ENCODE data around the gene B4GALNT3.

The B4GALNT3 gene

GRCh38 chr12:496736-497135 is 37.0 kb downstream of the B4GALNT3 start:
- DNase-seq (ENCODE audit: low read depth) = no peak
- no peak for TF ChIP-seq CTCF (IDR thresholded peaks at IDR 0.05; ENCODE audit: insufficient read depth, low read depth, low read length, missing control alignments)
- no peak overlapping the region for H3K4me3 ChIP-seq (ENCODE audit: low read depth, low read length)

- TF ChIP-seq CTCF (IDR thresholded peaks at IDR 0.05; ENCODE audit: insufficient read depth, low read depth, low read length, missing control alignments) = no peak
- H3K4me3 ChIP-seq (ENCODE audit: low read depth, low read length) = no peak overlapping the region
- DNase-seq (ENCODE audit: low read depth) = no peak
These were observed 37.9 kb downstream of the B4GALNT3 start for GRCh38 chr12:497501-498160.

GRCh38 chr12:499837-500458 is 40.2 kb downstream of the B4GALNT3 start:
- no peak for DNase-seq (ENCODE audit: low read depth)
- no peak for TF ChIP-seq CTCF (IDR thresholded peaks at IDR 0.05; ENCODE audit: insufficient read depth, low read depth, low read length, missing control alignments)
- no peak overlapping the region for H3K4me3 ChIP-seq (ENCODE audit: low read depth, low read length)

GRCh38 chr12:501722-502447 is 42.1 kb downstream of the B4GALNT3 start:
- DNase-seq (ENCODE audit: low read depth) = no peak
- no peak for TF ChIP-seq CTCF (IDR thresholded peaks at IDR 0.05; ENCODE audit: insufficient read depth, low read depth, low read length, missing control alignments)
- H3K4me3 ChIP-seq (ENCODE audit: low read depth, low read length) = no peak overlapping the region

- no peak for TF ChIP-seq CTCF (IDR thresholded peaks at IDR 0.05; ENCODE audit: insufficient read depth, low read depth, low read length, missing control alignments)
- H3K4me3 ChIP-seq (ENCODE audit: low read depth, low read length) = no peak overlapping the region
- no peak for DNase-seq (ENCODE audit: low read depth)
These were observed 43.5 kb downstream of the B4GALNT3 start for GRCh38 chr12:503111-503761.

GRCh38 chr12:505221-505620 is 45.5 kb downstream of the B4GALNT3 start:
- TF ChIP-seq CTCF (IDR thresholded peaks at IDR 0.05; ENCODE audit: insufficient read depth, low read depth, low read length, missing control alignments) = no peak
- H3K4me3 ChIP-seq (ENCODE audit: low read depth, low read length) = no peak overlapping the region
- DNase-seq (ENCODE audit: low read depth) = no peak
